MM.1S (cell line): Measurements from ENCODE around the gene NFRKB.
"Not testable (repeated sequence)": the region's sequence is repeated elsewhere in the genome, so short reads cannot be mapped to it uniquely, and the experiment has no call there.

ENCODE experiments used
- DNase-seq: peaks from one replicate; pipeline ENCODE4 v3.0.0-alpha.2; 2015
- H2AFZ ChIP-seq: fragments of 300-600 bp; sonication (generic); 2 replicates; pipeline ENCODE4 v1.6.0; 2016; ENCODE audit warnings: antibody characterized with exemption, low read length
- H3F3A ChIP-seq: fragments of 300-600 bp; sonication (generic); 2 replicates; pipeline ENCODE4 v1.6.1; 2016; ENCODE audit warnings: mild to moderate bottlenecking, antibody characterized with exemption, low read length, moderate library complexity, mixed read lengths; ENCODE audit not compliant: insufficient read depth
- H3K27ac ChIP-seq: fragments of 300-600 bp; sonication (generic); 2 replicates; pipeline ENCODE4 v1.5.1; 2016; ENCODE audit warnings: mild to moderate bottlenecking, low read length
- H3K27me3 ChIP-seq: fragments of 300-600 bp; sonication (generic); replicated peaks from 2 replicates; pipeline ENCODE4 v1.6.0; 2016; ENCODE audit warnings: low read length; ENCODE audit not compliant: insufficient read depth
- H3K36me3 ChIP-seq: fragments of 300-600 bp; sonication (generic); replicated peaks from 2 replicates; pipeline ENCODE4 v1.6.1; 2016; ENCODE audit warnings: mild to moderate bottlenecking, low read length, mixed read lengths; ENCODE audit not compliant: insufficient read depth
- H3K4me1 ChIP-seq: fragments of 300-600 bp; sonication (generic); 2 replicates; pipeline ENCODE4 v1.6.1; 2016; ENCODE audit warnings: low read length, mixed read lengths
- H3K4me2 ChIP-seq: fragments of 300-600 bp; sonication (generic); 2 replicates; pipeline ENCODE4 v1.6.0; 2016; ENCODE audit warnings: low read depth, low read length
- H3K4me3 ChIP-seq: fragments of 300-600 bp; sonication (generic); 2 replicates; pipeline ENCODE4 v1.5.1; 2016; ENCODE audit warnings: low read length, mixed read lengths
- H3K79me2 ChIP-seq: fragments of 300-600 bp; sonication (generic); 2 replicates; pipeline ENCODE4 v1.6.1; 2016; ENCODE audit warnings: mixed run types, low read length, mixed read lengths
- H3K9ac ChIP-seq: fragments of 300-600 bp; sonication (generic); 2 replicates; pipeline ENCODE4 v1.6.1; 2016; ENCODE audit warnings: low read length, mixed read lengths
- H3K9me2 ChIP-seq: fragments of 300-600 bp; sonication (generic); replicated peaks from 2 replicates; pipeline ENCODE4 v1.6.1; 2016; ENCODE audit warnings: mild to moderate bottlenecking, low read length, mixed read lengths; ENCODE audit not compliant: insufficient read depth
- H3K9me3 ChIP-seq: fragments of 300-600 bp; sonication (generic); replicated peaks from 2 replicates; pipeline ENCODE4 v1.6.1; 2016; ENCODE audit warnings: mild to moderate bottlenecking, low read length, mixed read lengths; ENCODE audit not compliant: insufficient read depth
- H4K20me1 ChIP-seq: fragments of 300-600 bp; sonication (generic); 2 replicates; pipeline ENCODE4 v1.6.1; 2016; ENCODE audit warnings: mild to moderate bottlenecking, low read length, moderate library complexity, mixed read lengths; ENCODE audit not compliant: insufficient read depth
- EZH2 ChIP-seq: fragments of 300-600 bp; sonication (generic); optimal IDR thresholded peaks from 2 replicates; pipeline ENCODE3; 2017; ENCODE audit warnings: low read depth, mild to moderate bottlenecking, antibody characterized with exemption, low read length, mixed read lengths
- EZH2phosphoT487 ChIP-seq: fragments of 300-600 bp; sonication (generic); IDR thresholded peaks from 2 replicates; pipeline ENCODE4 v1.6.1; 2018; ENCODE audit warnings: antibody characterized with exemption, low read length
- TF ChIP-seq, protein P1 (sequence below): fragments of 300-600 bp; sonication (generic); IDR thresholded peaks from 2 replicates; pipeline ENCODE4 v1.5.1; 2016; ENCODE audit warnings: antibody characterized with exemption, low read length, mixed read lengths

Gene NFRKB

GRCh38 chr11:129871914-129872313 is 23.5 kb downstream of the NFRKB start:
- Histone ChIP-seq H3K9me2 (no peaks in the 10 kb centered on the region), H3K4me3 (no peak overlapping the region), H3F3A (no peaks in the 10 kb centered on the region), H2AFZ (no peak overlapping the region), H3K9ac (no peak overlapping the region), H3K4me2 (no peak overlapping the region), H3K36me3 (no peaks in the 10 kb centered on the region; the same call in 1 of the 2 replicates), H3K4me1 (no peaks in the 10 kb centered on the region), H4K20me1 (no peaks in the 10 kb centered on the region), H3K79me2 (no peaks in the 10 kb centered on the region), H3K27me3 (no peaks in the 10 kb centered on the region), H3K9me3 (no peaks in the 10 kb centered on the region), H3K27ac (no peak overlapping the region)
- DNase-seq, result no peak
- TF ChIP-seq, protein P1, sequence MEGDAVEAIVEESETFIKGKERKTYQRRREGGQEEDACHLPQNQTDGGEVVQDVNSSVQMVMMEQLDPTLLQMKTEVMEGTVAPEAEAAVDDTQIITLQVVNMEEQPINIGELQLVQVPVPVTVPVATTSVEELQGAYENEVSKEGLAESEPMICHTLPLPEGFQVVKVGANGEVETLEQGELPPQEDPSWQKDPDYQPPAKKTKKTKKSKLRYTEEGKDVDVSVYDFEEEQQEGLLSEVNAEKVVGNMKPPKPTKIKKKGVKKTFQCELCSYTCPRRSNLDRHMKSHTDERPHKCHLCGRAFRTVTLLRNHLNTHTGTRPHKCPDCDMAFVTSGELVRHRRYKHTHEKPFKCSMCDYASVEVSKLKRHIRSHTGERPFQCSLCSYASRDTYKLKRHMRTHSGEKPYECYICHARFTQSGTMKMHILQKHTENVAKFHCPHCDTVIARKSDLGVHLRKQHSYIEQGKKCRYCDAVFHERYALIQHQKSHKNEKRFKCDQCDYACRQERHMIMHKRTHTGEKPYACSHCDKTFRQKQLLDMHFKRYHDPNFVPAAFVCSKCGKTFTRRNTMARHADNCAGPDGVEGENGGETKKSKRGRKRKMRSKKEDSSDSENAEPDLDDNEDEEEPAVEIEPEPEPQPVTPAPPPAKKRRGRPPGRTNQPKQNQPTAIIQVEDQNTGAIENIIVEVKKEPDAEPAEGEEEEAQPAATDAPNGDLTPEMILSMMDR, result no peak
- TF ChIP-seq EZH2phosphoT487 (no peak), EZH2 (no peak)

DNA sequence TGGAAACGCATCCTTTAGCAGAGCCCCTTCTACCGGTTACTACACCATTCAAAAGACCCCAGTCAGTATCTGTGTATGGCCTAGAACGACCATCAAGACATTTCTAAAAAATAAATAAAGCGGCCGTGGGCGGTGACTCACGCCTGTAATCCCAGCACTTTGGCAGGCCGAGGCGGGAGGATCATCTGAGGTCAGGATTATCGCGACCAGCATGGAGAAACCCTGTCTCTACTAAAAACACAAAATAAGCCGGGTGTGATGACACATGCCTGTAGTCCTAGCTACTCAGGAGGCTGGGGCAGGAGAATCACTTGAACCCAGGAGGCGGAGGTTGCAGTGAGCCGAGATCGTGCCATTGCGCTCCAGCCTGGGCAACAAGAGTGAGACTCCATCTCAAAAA is 26.8 kb downstream of the NFRKB start:
- H3K4me2 ChIP-seq, H2AFZ ChIP-seq, H3K4me1 ChIP-seq, H3K27ac ChIP-seq, H3K9ac ChIP-seq, DNase-seq, H3K9me3 ChIP-seq, H3K9me2 ChIP-seq, H3K36me3 ChIP-seq, H3K79me2 ChIP-seq, H4K20me1 ChIP-seq, H3K27me3 ChIP-seq, H3F3A ChIP-seq, H3K4me3 ChIP-seq: not testable (repeated sequence)

- H3F3A ChIP-seq, result no peaks in the 10 kb centered on the region
- no peak for DNase-seq
- H3K9ac ChIP-seq, result no peak overlapping the region
- H3K36me3 ChIP-seq, result no peaks in the 10 kb centered on the region
- no peaks in the 10 kb centered on the region for H3K9me3 ChIP-seq
- H4K20me1 ChIP-seq, result no peaks in the 10 kb centered on the region
- H3K27ac ChIP-seq, result no peak overlapping the region
- no peaks in the 10 kb centered on the region for H3K27me3 ChIP-seq
- H3K79me2 ChIP-seq, result no peaks in the 10 kb centered on the region
- no peaks in the 10 kb centered on the region for H3K9me2 ChIP-seq
- H3K4me1 ChIP-seq, result no peaks in the 10 kb centered on the region
- H3K4me2 ChIP-seq, result no peak overlapping the region
- no peak overlapping the region for H2AFZ ChIP-seq
- TF ChIP-seq EZH2, result no peak
- no peak for TF ChIP-seq EZH2phosphoT487
- TF ChIP-seq, protein P1, result no peak
- H3K4me3 ChIP-seq, result no peak overlapping the region
Measured at GRCh38 chr11:129866311-129866710, 29.1 kb downstream of the NFRKB start.

DNA sequence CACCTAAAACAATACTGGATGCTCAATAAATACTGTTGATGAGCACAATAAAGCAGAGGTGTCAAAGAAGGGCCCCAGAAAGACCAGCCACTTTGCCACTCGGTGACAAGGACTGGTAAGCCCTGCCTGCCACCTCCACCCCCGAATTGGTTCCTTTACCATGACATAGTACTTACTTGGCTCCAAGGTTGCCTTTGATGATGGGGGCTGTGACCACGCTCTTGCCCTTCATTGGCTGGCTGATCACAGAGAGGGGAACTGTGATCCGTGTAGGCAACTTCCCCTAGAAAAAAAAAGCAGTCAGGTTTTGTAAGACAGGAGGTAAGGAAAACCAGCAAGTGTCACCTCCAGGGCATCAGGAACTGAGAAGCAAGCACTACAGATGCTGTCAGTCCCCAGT is 29.7 kb downstream of the NFRKB start:
- Histone ChIP-seq H3K36me3 (no peaks in the 10 kb centered on the region), H3K9ac (no peak overlapping the region), H2AFZ (no peak overlapping the region), H4K20me1 (no peaks in the 10 kb centered on the region), H3K79me2 (no peaks in the 10 kb centered on the region), H3K9me3 (no peaks in the 10 kb centered on the region), H3F3A (no peaks in the 10 kb centered on the region), H3K9me2 (no peaks in the 10 kb centered on the region), H3K4me3 (no peak overlapping the region), H3K27ac (no peak overlapping the region), H3K4me2 (no peak overlapping the region), H3K27me3 (no peaks in the 10 kb centered on the region), H3K4me1 (no peaks in the 10 kb centered on the region)
- DNase-seq, result no peak
- no peak for TF ChIP-seq EZH2phosphoT487
- TF ChIP-seq, protein P1, result no peak
- TF ChIP-seq EZH2, result no peak
